Measurements from ENCODE around the gene RCVRN. TPM values are rescaled to one million over a fixed set of nuclear protein-coding genes. Genes with fewer than 3 reads are reported as not detected.

Gene RCVRN
- total and polyA plus RNA-seq, 2 of the 8 experiments (the other 6 are each of a cell fraction or from before 2014, with no cell fraction given) = not detected

DNA sequence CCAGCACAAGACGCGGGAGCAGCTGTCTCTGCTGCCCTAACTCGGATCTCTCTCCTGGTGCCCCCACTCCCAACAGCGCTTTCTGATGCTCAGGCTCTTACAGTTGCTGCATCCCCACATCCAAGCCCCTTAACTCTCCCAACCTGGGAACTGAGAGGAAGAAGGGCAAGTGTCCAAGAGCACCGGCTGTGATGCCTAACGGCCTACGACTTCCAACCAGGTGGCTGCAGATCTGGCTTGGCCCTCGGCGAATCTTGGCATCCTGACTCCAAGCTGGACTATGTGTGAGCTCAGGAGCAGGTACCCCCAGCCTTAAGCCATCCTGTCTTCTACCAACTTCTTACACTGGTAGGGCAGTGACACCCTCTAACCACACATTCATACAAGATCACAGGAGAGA lies 38.3 kb upstream of the RCVRN start (continued):
- TF ChIP-seq, protein P1, sequence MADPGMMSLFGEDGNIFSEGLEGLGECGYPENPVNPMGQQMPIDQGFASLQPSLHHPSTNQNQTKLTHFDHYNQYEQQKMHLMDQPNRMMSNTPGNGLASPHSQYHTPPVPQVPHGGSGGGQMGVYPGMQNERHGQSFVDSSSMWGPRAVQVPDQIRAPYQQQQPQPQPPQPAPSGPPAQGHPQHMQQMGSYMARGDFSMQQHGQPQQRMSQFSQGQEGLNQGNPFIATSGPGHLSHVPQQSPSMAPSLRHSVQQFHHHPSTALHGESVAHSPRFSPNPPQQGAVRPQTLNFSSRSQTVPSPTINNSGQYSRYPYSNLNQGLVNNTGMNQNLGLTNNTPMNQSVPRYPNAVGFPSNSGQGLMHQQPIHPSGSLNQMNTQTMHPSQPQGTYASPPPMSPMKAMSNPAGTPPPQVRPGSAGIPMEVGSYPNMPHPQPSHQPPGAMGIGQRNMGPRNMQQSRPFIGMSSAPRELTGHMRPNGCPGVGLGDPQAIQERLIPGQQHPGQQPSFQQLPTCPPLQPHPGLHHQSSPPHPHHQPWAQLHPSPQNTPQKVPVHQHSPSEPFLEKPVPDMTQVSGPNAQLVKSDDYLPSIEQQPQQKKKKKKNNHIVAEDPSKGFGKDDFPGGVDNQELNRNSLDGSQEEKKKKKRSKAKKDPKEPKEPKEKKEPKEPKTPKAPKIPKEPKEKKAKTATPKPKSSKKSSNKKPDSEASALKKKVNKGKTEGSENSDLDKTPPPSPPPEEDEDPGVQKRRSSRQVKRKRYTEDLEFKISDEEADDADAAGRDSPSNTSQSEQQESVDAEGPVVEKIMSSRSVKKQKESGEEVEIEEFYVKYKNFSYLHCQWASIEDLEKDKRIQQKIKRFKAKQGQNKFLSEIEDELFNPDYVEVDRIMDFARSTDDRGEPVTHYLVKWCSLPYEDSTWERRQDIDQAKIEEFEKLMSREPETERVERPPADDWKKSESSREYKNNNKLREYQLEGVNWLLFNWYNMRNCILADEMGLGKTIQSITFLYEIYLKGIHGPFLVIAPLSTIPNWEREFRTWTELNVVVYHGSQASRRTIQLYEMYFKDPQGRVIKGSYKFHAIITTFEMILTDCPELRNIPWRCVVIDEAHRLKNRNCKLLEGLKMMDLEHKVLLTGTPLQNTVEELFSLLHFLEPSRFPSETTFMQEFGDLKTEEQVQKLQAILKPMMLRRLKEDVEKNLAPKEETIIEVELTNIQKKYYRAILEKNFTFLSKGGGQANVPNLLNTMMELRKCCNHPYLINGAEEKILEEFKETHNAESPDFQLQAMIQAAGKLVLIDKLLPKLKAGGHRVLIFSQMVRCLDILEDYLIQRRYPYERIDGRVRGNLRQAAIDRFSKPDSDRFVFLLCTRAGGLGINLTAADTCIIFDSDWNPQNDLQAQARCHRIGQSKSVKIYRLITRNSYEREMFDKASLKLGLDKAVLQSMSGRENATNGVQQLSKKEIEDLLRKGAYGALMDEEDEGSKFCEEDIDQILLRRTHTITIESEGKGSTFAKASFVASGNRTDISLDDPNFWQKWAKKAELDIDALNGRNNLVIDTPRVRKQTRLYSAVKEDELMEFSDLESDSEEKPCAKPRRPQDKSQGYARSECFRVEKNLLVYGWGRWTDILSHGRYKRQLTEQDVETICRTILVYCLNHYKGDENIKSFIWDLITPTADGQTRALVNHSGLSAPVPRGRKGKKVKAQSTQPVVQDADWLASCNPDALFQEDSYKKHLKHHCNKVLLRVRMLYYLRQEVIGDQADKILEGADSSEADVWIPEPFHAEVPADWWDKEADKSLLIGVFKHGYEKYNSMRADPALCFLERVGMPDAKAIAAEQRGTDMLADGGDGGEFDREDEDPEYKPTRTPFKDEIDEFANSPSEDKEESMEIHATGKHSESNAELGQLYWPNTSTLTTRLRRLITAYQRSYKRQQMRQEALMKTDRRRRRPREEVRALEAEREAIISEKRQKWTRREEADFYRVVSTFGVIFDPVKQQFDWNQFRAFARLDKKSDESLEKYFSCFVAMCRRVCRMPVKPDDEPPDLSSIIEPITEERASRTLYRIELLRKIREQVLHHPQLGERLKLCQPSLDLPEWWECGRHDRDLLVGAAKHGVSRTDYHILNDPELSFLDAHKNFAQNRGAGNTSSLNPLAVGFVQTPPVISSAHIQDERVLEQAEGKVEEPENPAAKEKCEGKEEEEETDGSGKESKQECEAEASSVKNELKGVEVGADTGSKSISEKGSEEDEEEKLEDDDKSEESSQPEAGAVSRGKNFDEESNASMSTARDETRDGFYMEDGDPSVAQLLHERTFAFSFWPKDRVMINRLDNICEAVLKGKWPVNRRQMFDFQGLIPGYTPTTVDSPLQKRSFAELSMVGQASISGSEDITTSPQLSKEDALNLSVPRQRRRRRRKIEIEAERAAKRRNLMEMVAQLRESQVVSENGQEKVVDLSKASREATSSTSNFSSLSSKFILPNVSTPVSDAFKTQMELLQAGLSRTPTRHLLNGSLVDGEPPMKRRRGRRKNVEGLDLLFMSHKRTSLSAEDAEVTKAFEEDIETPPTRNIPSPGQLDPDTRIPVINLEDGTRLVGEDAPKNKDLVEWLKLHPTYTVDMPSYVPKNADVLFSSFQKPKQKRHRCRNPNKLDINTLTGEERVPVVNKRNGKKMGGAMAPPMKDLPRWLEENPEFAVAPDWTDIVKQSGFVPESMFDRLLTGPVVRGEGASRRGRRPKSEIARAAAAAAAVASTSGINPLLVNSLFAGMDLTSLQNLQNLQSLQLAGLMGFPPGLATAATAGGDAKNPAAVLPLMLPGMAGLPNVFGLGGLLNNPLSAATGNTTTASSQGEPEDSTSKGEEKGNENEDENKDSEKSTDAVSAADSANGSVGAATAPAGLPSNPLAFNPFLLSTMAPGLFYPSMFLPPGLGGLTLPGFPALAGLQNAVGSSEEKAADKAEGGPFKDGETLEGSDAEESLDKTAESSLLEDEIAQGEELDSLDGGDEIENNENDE (IDR thresholded peaks at IDR 0.05; ENCODE audit: insufficient replicate concordance, low read length) = no peak
- TF ChIP-seq, protein P2, sequence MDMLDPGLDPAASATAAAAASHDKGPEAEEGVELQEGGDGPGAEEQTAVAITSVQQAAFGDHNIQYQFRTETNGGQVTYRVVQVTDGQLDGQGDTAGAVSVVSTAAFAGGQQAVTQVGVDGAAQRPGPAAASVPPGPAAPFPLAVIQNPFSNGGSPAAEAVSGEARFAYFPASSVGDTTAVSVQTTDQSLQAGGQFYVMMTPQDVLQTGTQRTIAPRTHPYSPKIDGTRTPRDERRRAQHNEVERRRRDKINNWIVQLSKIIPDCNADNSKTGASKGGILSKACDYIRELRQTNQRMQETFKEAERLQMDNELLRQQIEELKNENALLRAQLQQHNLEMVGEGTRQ (IDR thresholded peaks at IDR 0.05; ENCODE audit: low read length) = no peak
- TF ChIP-seq CBX8 (IDR thresholded peaks at IDR 0.05; ENCODE audit: borderline replicate concordance, low read depth, low read length) (no peak), GABPA (IDR thresholded peaks at IDR 0.05; ENCODE audit: borderline replicate concordance, insufficient read depth, low read length) (no peak), BRCA1 (IDR thresholded peaks at IDR 0.05; ENCODE audit: low read depth, low read length) (no peak), PHF8 (conservative IDR thresholded peaks at IDR 0.05; ENCODE audit: low read depth, low read length) (no peak), TAF1 (IDR thresholded peaks at IDR 0.05; ENCODE audit: low read depth, low read length) (no peak), KDM5A (IDR thresholded peaks at IDR 0.05; ENCODE audit: low read length) (no peak), ASH2L (IDR thresholded peaks at IDR 0.05; ENCODE audit: low read length) (no peak), FOSL1 (IDR thresholded peaks at IDR 0.05; ENCODE audit: insufficient read depth, low read depth, low read length) (no peak)

Data from H1 (cell line).